Fibroblast of skin of right quadriceps (primary cell): ENCODE results near the gene CAPN5.
A peak's percentile ranks its signal among the peaks of the same experiment; 100 is the strongest.
"Not testable (repeated sequence)": the region's sequence is repeated elsewhere in the genome, so short reads cannot be mapped to it uniquely, and the experiment has no call there.

Source experiments
- DNase-seq: peaks from one replicate; pipeline ENCODE4 v3.0.0-alpha.2; 2013

The CAPN5 gene

DNA sequence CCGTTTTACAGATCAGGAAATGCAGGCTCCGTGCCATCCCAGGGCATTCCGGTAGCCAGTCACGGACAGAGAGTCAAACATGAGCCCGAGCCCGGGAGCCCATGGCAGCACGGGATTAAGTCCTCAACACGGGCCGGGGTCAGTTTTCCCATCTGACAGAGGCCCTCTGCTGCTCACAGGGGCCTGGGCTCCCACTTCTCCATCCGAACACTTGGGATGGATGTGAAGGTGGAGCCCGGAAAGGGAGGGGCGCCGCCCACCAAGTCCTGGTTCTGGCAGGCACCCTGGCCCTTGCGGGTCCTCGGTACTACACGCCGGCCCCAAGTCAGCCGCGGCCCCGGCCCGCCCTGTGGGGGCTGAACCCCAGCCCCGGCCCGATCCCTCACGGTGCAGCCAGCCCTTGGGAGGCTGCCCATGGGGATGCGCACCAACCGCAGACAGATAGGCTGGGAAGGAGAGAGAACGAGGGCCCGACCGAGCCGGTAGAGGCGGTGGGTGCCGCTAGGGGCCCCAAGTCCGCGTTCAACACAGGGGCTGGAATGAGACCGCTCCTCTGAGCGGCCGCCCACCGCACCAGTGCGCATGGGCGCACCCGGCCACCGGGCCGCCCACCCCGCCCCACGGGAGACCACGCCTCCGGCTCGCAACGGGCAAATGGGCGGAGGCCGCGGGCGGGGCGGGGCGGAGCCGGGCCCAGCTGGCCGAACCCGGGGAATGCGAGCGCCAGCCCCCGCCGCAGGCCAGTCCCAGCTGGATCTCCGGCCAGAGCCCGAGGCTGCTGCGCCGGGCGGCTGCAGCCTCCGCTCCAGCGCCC is at the start of gene CAPN5:
Gene CAPN5 (plus strand): TSS at position 743 of the 814 bp plus-strand sequence. CDS start 17,916 bp downstream, outside the sequence.
- DNase-seq: peak; percentile 94

DNA sequence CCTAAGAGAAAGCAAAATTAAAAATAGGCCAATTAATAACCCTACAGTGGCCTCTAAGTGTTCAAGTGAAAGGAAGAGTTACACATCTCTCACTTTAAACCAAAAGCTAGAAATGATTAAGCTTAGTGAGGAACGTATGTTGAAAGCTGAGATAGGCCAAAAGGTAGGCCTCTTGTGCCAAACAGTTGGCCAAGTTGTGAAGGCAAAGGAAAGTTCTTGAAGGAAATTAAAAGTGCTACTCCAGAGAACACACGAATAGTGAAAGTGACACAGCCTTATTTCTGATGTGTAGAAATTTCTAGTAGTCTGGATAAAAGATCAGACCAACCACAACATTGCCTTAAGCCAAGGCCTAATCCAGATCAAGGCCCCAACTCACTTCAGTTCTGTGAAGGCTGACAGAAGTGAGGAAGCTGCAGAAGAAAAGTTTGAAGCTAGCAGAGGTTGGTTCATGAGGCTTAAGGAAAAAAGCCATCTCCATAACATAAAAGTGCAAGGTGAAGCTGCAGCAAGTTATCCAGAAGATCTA is 48.3 kb upstream of the CAPN5 start:
- DNase-seq: not testable (repeated sequence)

DNA sequence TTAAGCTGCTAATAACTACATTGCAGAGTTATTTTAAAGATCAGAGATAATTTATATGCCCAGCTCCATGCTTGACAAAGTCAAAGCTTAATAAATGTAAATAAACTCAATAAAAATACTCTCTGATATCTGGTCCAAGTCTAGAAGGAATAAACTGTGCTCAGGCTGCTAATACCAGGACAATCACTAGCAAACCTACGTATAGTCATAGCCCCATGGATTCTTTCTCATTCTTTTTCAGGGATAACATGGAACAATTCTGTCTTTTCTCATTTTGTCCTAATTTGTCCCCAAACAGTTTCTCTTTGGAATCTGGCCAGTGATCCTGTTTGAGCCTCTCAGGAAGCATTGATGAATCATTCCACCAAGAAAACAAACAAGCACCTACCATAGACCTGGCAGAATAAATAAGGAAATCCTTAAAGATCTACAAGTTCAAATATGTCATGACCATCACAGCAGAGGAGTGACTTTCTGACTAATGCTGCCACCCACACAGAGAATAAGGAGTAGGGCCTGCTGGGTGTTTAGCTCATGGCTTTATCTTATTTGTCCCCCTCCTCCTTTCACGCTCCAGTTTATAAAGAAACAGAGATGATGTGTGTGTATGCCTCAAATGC is 46.7 kb upstream of the CAPN5 start:
- DNase-seq: peak; percentile 22

DNA sequence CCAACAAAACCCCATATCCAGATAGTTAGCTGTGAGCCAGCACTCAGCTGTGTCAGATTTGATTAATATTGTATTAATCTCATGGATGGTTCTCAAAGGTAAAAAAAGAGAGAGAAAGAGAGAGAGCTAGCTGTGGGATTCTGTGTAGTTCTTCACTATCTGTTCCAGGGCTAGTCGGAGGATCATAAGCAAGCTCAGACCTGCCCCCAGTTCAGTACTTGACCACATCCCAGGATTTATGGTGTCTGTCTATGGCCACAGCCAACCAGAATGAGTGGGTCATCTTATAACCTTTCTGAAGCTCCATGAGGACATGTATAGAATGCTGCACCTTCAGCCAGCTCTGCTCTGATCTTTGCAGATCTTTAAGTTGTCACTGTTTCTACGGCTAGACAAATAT is 46.0 kb upstream of the CAPN5 start:
- no peak for DNase-seq

DNA sequence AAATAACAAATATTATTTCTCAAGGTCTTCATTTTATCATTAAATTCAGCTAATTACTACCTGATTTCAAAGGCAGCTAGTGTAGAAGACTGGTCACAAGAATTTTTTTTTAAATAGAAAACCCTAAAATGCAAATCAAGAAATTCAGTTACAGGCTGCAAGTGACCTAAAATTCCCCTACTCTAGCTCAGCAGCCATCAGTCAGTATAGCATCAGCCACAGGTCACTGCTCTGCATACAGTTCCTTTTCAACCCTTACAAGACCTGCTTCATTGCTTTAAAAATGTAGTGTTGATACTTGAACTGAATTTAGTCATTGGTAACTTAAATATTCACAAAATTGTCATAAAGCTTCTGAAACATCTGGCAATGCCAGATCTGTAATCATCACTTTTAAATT is 42.0 kb upstream of the CAPN5 start:
- DNase-seq: no peak

DNA sequence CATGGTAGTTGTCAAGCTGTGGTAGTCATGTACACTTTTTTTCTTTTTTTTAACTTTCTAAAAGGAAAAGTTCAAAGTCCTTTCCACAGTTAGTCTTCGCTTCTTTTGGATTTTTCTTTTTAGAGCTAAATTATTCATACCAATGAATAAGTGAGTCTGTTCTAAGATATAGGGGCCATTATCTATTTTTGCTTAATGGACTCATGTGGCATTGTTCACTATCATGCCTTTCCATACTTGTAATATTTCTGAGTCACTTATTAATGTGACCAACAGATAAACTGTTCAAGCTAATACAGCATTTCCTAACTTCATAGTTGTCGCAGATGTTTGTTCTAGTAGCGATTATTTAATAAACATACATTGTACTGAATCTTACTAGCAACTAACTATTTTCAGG is 40.5 kb upstream of the CAPN5 start:
- no peak for DNase-seq

DNA sequence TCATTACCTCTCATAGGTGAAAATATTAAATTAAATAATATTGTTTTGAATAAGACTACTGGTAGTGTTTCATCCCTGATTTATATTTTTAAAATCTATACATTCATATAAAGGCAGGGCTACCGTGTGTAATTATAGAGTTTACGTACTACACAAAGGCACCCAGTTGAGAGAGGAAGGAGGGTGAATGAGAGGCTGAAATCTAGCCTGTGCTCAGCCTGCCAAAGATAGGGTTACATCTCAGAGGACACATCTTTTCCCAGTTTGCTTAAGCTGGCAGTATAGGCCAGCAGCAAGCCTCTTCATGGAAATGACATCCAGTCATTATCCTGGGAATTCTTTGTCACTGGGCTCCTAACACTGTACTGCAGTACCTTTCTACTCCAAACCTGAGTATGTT is 40.0 kb upstream of the CAPN5 start:
- DNase-seq: no peak

DNA sequence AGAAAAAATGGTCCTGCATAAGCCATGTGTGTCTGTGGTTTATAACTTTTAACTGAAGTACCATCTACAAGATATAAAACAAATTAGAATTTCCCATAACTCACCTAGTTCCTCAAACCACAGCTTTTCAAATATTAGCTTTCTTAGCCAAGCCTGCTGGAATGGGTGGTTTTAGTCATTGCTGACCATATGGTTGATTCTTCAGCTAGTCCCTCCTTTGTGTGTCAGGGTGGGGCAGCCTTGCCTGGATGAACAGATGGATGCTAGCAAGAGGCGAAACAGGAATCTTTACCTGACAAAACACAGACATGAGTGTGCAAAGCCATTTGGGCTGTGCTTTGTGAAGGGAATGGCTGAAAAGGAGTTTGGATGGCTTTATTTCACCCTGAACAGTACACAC is 39.5 kb upstream of the CAPN5 start:
- DNase-seq: no peak

DNA sequence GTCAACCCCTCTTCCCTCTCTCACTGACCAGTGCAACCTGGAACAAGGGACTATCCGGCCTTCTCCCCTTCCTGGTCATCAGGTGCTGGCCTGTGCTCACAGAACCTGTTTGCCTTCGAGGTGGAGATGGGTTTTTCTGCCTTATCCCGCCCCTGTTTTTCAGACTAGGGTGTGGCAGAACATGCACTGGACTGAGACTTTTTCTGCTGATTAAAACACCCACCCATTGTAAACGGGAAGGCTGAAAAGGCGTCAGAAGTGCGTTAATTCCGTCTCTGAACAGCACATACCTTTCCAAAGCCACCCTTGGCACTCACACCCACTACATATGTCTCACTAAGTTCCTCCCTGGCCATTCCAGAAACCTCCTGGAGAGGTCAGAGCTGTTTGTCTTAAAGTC is 36.9 kb upstream of the CAPN5 start:
- DNase-seq: no peak

DNA sequence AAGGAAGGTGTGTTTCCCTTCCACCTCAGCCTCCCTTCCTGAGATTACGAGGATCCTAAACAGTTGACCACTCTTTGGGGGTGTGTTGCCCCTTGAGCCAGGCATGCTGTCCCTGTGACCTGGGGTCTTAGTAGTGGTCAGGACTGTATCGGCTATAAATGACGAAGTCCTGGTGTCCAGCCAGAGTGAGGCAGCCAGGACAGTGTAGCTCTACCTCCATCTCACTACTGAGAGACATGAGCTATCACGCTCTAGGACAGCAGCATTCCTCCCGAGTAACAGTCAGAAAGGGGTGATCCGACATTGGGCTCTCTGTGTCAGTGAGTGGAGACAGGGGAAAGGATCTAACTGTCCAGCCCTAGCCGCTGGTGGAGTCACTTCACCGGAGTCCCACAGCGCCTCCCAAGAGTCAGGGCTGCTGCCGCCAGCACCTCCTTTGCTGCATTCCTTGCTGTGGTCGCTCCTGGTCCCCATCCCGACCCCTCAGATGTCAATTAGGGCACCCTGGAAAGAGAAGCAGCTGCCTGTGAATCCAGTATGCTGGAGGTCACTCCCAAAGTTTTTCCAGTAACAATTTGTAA is 35.8 kb upstream of the CAPN5 start:
- no peak for DNase-seq

DNA sequence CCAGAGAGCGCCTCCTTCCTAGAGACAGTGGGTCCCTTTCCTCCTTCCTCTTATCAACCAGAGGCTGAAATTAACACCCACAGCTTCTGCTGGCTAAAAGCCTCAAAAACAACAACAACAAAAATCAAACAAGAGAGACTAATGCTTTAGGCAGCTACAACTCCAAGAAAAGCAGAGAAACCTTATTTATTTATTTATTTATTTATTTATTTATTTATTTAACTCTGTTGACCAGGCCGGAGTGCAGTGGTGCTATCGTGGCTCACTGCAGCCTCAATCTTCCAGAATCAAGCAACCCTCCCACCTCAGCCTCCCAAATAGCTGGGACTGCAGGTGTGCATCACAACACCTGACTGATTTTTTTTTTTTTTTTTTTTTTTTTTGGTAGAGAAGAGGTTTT is 35.2 kb upstream of the CAPN5 start:
- no peak for DNase-seq

DNA sequence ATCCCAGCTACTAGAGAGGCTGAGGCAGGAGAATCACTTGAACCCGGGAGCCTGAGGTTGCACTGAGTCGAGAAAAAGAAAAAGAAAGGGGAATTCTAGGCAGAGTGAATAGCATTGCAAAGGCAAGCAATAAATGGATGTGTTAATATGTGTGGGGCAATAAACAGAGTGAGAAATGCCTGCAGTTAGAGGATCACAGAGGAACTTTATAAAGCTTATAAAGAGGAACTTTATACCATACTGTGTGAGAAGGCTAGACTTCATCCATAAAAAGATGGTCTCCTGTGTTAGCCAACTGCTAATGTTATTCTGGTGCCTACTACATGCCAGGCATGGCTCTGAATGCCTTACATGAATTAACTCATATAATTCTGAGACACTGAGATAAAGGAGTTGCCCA is 31.7 kb upstream of the CAPN5 start:
- DNase-seq: no peak

DNA sequence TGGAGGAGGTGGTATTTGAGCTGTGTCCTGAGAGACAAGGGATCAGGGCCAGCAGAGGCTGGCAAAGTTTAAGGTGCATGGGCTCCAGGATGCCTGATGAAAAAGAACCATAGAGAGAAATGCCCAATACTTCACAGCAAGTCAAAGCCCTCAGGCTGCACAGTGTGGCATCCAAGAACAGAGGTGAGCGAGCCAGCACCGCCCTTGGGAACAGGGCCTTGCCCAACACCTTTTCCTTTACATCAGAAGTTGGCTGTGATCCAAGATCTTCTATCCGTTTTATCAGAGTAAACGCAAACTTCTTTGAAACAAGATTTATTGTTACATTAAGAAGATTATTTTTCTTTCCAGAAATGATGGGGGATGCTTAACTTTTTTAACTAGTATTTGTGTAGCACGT is 31.2 kb upstream of the CAPN5 start:
- DNase-seq: no peak

DNA sequence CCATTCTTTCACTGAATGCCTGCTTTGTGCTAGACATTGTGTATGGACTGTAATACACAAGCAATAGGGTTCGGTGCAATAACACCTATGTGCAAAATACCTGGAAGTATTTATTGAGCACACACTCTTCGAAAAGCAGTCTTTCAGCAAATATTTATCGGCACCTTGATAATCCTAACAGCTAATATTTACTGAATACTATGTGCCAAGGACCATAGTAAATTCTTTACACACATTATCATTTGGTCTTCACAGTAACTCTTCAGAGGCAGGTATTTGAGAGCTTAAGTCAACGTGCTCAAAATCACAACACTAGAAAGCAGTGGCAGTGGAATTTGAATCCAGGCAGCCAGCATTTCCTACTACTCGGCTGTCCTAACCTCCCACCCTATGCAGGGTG is 30.4 kb upstream of the CAPN5 start:
- no peak for DNase-seq

DNA sequence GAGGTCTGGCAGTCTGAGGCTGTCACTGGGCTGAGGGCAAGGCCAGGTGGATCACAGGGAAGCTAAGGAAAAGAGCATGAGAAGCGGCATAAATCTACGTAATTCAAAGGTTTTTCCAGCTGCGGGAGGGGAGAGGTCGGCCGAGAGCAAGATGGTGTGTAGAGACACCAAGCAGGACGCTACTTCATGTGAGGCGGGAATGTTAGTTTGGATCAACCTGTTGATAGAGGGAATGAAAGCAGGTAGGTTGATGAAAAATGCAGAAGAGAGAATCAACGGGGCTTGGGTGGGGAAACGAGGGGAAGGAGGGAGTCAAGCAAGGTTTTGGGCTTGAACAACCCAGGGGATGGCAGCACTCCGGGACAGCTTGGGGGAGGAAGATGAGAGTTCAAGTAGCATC is 29.7 kb upstream of the CAPN5 start:
- no peak for DNase-seq

DNA sequence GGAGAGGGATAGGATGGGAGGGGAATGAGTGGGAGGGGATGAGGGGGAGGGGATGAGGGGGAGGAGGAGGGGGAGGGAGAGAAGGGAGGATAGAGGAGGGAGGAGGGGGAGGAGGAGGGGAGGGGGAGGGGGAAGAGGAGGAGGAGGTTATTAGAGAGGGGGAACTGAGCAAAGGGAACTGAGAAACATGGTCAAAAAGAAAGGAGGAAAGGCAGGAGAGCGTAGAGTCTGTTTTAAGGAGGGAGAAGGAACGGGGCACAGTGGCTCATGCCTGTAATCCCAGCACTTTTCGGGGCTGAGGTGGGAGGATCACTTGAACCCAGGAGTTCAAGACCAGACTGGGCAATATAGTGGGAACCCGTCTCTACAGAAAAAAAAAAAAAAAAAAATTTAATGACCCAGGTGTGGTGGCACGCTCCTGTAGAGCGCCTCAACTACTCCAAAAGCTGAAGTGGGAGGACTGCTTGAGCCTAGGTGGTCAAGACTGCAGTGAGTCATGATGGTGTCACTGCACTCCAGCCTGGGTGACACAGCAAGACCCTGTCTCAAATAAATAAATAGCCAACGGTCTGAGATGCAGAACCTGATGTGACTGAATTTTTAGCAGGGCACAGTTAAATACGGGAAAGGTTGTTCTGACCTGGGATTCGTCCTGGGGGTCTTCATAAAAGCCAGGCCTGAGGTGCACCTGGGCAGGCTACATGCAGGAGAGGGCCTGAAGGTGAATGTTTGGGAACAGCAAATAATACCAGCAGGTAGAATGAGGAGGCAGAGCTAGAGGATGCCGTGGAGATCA is 28.5 kb upstream of the CAPN5 start:
- no peak for DNase-seq

DNA sequence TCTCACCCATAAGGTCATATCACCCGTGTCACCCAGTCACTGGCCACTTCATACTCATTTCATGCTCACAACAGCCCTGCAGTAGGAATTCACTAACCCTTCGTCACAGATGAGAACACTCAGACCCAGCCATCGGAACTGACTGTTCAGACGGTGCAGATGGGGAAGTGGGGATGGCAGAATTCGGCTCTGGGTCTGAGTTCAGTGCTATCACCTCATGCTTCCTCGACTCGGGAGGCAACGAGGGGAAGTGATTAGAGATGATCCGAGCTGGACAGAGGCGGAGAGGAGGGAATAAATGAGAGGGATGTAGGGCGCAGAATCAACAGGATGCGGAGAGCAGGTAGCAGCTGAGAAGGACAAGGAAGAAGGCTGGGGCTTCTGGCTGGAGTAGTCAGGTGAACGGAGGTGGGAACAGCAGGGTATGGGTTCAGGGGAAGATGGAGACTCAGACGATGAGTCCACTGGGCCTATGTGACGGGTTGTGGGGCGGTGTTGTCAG is 27.9 kb upstream of the CAPN5 start:
- no peak for DNase-seq

DNA sequence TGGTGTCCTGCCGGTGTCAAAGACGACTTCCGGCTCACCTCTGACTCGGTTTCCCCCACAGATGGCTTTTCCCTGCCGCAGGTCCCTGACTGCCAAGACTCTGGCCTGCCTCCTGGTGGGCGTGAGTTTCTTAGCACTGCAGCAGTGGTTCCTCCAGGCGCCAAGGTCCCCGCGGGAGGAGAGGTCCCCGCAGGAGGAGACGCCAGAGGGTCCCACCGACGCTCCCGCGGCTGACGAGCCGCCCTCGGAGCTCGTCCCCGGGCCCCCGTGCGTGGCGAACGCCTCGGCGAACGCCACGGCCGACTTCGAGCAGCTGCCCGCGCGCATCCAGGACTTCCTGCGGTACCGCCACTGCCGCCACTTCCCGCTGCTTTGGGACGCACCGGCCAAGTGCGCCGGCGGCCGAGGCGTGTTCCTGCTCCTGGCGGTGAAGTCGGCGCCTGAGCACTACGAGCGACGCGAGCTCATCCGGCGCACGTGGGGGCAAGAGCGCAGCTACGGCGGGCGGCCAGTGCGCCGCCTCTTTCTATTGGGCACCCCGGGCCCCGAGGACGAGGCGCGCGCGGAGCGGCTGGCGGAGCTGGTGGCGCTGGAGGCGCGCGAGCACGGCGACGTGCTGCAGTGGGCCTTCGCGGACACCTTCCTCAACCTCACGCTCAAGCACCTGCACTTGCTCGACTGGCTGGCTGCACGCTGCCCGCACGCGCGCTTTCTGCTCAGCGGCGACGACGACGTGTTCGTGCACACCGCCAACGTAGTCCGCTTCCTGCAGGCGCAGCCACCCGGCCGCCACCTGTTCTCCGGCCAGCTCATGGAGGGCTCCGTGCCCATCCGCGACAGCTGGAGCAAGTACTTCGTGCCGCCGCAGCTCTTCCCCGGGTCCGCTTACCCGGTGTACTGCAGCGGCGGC is 27.0 kb upstream of the CAPN5 start:
- DNase-seq: peak; percentile 31

DNA sequence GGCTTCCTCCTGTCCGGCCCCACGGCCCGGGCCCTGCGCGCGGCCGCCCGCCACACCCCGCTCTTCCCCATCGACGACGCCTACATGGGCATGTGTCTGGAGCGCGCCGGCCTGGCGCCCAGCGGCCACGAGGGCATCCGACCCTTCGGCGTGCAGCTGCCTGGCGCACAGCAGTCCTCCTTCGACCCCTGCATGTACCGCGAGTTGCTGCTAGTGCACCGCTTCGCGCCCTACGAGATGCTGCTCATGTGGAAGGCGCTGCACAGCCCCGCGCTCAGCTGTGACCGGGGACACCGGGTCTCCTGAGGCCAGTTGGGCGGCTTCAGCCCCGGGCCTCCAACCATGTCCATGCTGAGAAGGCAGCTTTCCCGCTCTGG is 26.4 kb upstream of the CAPN5 start:
- no peak for DNase-seq

DNA sequence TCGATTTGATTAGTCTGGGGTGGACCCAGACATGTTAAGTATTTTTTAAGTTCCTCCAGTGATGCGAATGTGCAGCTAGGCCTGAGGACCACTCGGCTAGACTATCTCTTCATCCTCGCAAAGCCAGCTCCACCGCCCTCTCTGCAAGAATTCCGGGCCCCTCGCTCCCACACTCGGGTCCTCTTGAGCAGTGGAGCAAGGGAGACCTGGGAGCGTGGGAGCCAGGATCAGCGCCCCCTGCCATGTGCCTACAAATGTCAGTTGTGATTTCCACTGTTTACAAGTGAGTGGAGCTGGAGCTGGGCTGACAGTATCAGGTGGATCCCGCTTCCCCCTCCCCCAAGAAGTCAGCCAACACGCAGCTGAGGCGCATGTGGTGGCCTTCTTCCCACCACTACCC is 25.9 kb upstream of the CAPN5 start:
- no peak for DNase-seq

DNA sequence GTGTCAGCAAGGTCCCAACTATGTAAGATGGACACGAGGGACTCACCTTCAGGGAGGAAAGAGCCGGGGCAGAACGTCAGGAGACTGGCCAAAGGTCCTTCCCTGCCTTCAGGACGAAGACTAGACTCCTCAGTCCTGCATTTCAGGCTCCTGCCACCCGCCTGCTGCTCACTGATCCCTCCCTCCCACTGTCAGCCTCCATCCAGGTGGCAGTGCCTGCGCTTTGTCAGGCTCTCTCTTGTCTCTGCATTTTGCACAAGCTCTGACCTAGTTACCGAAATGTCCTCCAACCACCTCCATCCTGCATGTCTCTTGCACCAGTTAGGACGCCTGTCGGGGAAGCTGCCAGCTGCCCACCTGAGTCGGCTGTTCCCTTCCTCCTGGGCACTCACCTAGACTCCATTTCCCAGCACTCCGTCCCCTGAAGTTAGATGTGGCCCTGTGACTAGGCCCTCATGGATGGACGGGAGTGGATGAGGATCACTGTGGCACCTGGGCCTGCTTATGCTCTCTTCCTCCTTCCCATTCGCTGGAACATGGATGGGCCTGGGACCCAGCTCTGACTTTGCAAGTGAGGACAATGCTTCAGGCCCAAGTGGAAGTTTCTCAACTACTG is 24.6 kb upstream of the CAPN5 start:
- no peak for DNase-seq

DNA sequence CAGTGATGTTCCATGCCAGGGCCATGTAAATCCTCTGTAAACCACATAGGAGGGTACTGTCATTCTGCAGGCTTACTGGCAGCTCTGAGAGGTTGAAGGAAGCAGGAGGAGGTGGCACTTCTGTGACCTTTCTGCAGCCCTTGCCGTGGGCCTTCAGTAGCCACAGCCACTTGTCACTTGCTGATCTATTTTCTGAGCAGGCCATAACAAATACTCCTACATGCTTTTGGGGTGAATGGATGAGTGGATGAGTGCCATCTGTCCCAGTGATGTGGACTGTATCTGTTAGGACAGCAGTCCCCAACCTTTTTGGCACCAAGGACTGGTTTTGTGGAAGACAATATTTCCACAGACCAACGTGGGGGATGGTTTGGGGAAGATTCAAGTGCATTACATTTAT is 22.4 kb upstream of the CAPN5 start:
- no peak for DNase-seq
